Liver (tissue), 9 donors: ENCODE data around the gene MAN2B1. TPM values are rescaled to one million over a fixed set of nuclear protein-coding genes. Genes with fewer than 3 reads are reported as not detected.
"Not testable (repeated sequence)": the region's sequence is repeated elsewhere in the genome, so short reads cannot be mapped to it uniquely, and the experiment has no call there.

ENCODE experiments used
- DNase-seq: peaks from one replicate; pipeline ENCODE4 v3.0.0-alpha.2; 2017; ENCODE audit warnings: low spot score
- H3K27ac ChIP-seq, 2 donors: one replicate each; pipeline ENCODE4 v1.7.0; 2013; ENCODE audit warnings: inconsistent platforms in 2 of 2, low read length in 2 of 2, control low read depth in 1 of 2, low read depth in 1 of 2, mild to moderate bottlenecking in 1 of 2
- H3K27me3 ChIP-seq, 4 donors: one replicate each; pipeline versions ENCODE4 v1.6.1 to v1.7.0; 2013; ENCODE audit warnings: low read length in 3 of 4, inconsistent platforms in 1 of 4, mild to moderate bottlenecking in 1 of 4, moderate library complexity in 1 of 4; ENCODE audit not compliant: control insufficient read depth in 4 of 4, insufficient read depth in 4 of 4
- H3K36me3 ChIP-seq, 4 donors: one replicate each; pipeline versions ENCODE4 v1.6.1 to v1.7.0; 2013; ENCODE audit warnings: low read length in 3 of 4, mild to moderate bottlenecking in 3 of 4, low read depth in 1 of 4, moderate library complexity in 1 of 4; ENCODE audit not compliant: control insufficient read depth in 4 of 4, insufficient read depth in 3 of 4
- H3K4me1 ChIP-seq, 4 donors: one replicate each; pipeline versions ENCODE4 v1.6.1 to v1.7.0; 2013; ENCODE audit warnings: low read length in 3 of 4, mild to moderate bottlenecking in 3 of 4, moderate library complexity in 1 of 4; ENCODE audit not compliant: control insufficient read depth in 4 of 4, insufficient read depth in 4 of 4
- H3K4me3 ChIP-seq, 3 donors: one replicate each; pipeline versions ENCODE4 v1.6.1 to v1.7.0; 2013; ENCODE audit warnings: low read length in 3 of 3, control low read depth in 1 of 3, low read depth in 1 of 3, mild to moderate bottlenecking in 1 of 3
- H3K9ac ChIP-seq, 2 donors: one replicate each; pipeline ENCODE4 v1.7.0; 2013; ENCODE audit warnings: low read length in 2 of 2, mild to moderate bottlenecking in 2 of 2, moderate library complexity in 2 of 2, control low read depth in 1 of 2, low read depth in 1 of 2
- H3K9me3 ChIP-seq, 4 donors: one replicate each; pipeline versions ENCODE4 v1.6.1 to v1.7.0; 2013; ENCODE audit warnings: low read length in 3 of 4; ENCODE audit not compliant: control insufficient read depth in 4 of 4
- EGR1 ChIP-seq, 2 donors: IDR thresholded peaks; 2 replicates each; pipeline ENCODE4 v1.6.1; 2016 to 2018; ENCODE audit warnings: antibody characterized with exemption in 2 of 2, low read depth in 2 of 2
- HNF4A ChIP-seq, 2 donors: conservative IDR thresholded peaks; 2 replicates each; pipeline ENCODE4 v1.6.1; 2016; ENCODE audit warnings: antibody characterized with exemption in 2 of 2, mild to moderate bottlenecking in 2 of 2
- NR2F2 ChIP-seq: IDR thresholded peaks from 2 replicates; pipeline ENCODE4 v1.6.1; 2016; ENCODE audit warnings: antibody characterized with exemption
- RAD21 ChIP-seq, 2 donors: IDR thresholded peaks; 2 replicates each; pipeline ENCODE4 v1.6.1; 2016; ENCODE audit warnings: antibody characterized with exemption in 2 of 2, mild to moderate bottlenecking in 2 of 2
- RXRA ChIP-seq, 2 donors: IDR thresholded peaks; 2 replicates each; pipeline ENCODE4 v1.6.1; 2017 to 2018; ENCODE audit warnings: antibody characterized with exemption in 2 of 2, mild to moderate bottlenecking in 1 of 2
- SP1 ChIP-seq: IDR thresholded peaks from 2 replicates; pipeline ENCODE4 v1.6.1; 2018; ENCODE audit warnings: antibody characterized with exemption, mild to moderate bottlenecking
- TAF1 ChIP-seq: conservative IDR thresholded peaks from 2 replicates; pipeline ENCODE4 v1.6.1; 2016; ENCODE audit warnings: antibody characterized with exemption, mild to moderate bottlenecking
- YY1 ChIP-seq: IDR thresholded peaks from 2 replicates; pipeline ENCODE4 v1.6.1; 2016; ENCODE audit warnings: antibody characterized with exemption, mild to moderate bottlenecking
- WGBS: extraction: QIAGEN DNeasy Blood & Tissue Kit; methylation state at CpG from one replicate; pipeline ENCODE4 v1.1.7; 2013; 5-methylcytosine and 5-hydroxymethylcytosine counted together
- polyA plus RNA-seq, 2 donors: library from polyadenylated mRNA; stranded (reverse) in 1 of 2; unstranded in 1 of 2; fragments of 200-250 nt in 1 of 2; fragments of >200 nt in 1 of 2; fragmentation: Nextera tagmentation in 1 of 2; extraction: Ambion mirVana in 1 of 2; gene quantifications; one replicate each; pipeline versions ENCODE4 v1.2.1 to v1.2.3, GENCODE V29; 2013 to 2015
- total RNA-seq, 2 donors: library from RNA; depleted of rRNA; stranded (reverse); fragments of >200 nt; gene quantifications; one replicate each; pipeline ENCODE4 v1.2.3, GENCODE V29; 2014
- TF ChIP-seq, protein P1 (sequence below): fragments of 150-350 bp; IDR thresholded peaks from 2 replicates; pipeline ENCODE4 v1.5.1; 2017; ENCODE audit warnings: improper control_type of control experiment, low read depth, low read length; ENCODE audit not compliant: missing input control
- TF ChIP-seq, protein P2 (sequence below): IDR thresholded peaks from 2 replicates; pipeline ENCODE4 v1.6.1; 2016; ENCODE audit warnings: antibody characterized with exemption, mild to moderate bottlenecking
- donor health status: healthy.
- donor health status: healthy.
- donor health status: healthy.
- donor health status: healthy.
- donor health status: healthy.

The MAN2B1 gene
- total and polyA plus RNA-seq, 4 donors, result 23.5 to 42.9 (median 35.1) TPM

DNA sequence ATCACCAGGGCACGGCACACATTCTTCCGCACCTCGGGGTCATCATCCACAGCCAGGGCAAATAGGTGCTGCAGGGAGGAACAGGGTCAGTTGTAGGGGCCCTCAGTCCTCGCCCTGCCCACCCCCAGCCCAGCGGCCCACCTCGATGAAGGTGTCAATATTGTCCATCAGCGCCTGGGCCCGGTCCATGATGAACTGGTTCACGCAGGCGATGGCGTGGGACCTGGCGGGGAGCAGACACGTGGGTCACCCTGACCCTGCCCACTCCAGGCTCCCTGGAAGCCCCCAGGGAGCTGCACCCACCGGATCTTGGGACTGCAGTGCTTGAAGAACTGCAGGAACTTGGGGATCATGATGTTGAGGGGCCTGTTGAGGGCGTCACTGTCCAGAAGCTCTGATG lies 48.6 kb upstream of the MAN2B1 start:
- no peak overlapping the region for H3K27ac ChIP-seq
- 93% methylated on average over 15 of the region's 15 CpGs for WGBS

DNA sequence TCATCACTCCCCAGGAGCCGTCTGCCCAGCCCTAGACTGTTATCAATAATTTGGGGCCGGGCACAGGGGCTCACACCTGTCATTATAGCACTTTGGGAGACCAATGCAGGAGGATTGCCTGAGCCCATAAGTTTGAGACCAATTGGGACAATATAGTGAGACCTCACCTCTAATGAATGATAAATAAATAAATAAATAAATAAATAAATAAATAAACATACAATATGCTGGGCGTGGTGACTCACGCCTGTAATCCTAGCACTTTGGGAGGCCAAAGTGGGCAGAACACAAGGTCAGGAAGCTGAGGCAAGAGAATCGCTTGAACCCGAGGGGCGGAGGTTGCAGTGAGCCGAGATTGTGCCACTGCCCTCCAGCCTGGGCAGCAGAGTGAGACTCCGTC lies 46.8 kb upstream of the MAN2B1 start:
- not testable (repeated sequence) for H3K27ac ChIP-seq, H3K9ac ChIP-seq, H3K4me3 ChIP-seq, DNase-seq, H3K9me3 ChIP-seq, H3K27me3 ChIP-seq
- Histone ChIP-seq H3K36me3 (peaks cover 23 to 56% (median 25%) of the 10 kb centered on the region in 4 donors), H3K4me1 (peaks cover 4 to 15% (median 14%) of the 10 kb centered on the region in 4 donors)
- 94% methylated on average over 9 of the region's 9 CpGs for WGBS

More for the DNA sequence above, 48.6 kb upstream of the MAN2B1 start:
- H3K27me3 ChIP-seq, result no peaks in the 10 kb centered on the region
- H3K4me3 ChIP-seq, result no peak overlapping the region
- peaks cover 4 to 17% (median 14%) of the 10 kb centered on the region in 4 donors for H3K4me1 ChIP-seq
- H3K9ac ChIP-seq, result no peak overlapping the region
- peaks cover 13 to 49% (median 22%) of the 10 kb centered on the region in 4 donors for H3K36me3 ChIP-seq
- H3K9me3 ChIP-seq, result no peaks in the 10 kb centered on the region
- no peak for DNase-seq
- no peak for TF ChIP-seq HNF4A (conservative IDR thresholded peaks at IDR 0.05)
- no peak for TF ChIP-seq RAD21 (IDR thresholded peaks at IDR 0.05)
- no peak for TF ChIP-seq YY1
- TF ChIP-seq SP1, result no peak
- TF ChIP-seq TAF1, result no peak
- TF ChIP-seq EGR1 (IDR thresholded peaks at IDR 0.05; ENCODE audit: low read depth in 2 of 2), result no peak
- TF ChIP-seq, protein P1, sequence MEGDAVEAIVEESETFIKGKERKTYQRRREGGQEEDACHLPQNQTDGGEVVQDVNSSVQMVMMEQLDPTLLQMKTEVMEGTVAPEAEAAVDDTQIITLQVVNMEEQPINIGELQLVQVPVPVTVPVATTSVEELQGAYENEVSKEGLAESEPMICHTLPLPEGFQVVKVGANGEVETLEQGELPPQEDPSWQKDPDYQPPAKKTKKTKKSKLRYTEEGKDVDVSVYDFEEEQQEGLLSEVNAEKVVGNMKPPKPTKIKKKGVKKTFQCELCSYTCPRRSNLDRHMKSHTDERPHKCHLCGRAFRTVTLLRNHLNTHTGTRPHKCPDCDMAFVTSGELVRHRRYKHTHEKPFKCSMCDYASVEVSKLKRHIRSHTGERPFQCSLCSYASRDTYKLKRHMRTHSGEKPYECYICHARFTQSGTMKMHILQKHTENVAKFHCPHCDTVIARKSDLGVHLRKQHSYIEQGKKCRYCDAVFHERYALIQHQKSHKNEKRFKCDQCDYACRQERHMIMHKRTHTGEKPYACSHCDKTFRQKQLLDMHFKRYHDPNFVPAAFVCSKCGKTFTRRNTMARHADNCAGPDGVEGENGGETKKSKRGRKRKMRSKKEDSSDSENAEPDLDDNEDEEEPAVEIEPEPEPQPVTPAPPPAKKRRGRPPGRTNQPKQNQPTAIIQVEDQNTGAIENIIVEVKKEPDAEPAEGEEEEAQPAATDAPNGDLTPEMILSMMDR, result no peak
- TF ChIP-seq, protein P2, sequence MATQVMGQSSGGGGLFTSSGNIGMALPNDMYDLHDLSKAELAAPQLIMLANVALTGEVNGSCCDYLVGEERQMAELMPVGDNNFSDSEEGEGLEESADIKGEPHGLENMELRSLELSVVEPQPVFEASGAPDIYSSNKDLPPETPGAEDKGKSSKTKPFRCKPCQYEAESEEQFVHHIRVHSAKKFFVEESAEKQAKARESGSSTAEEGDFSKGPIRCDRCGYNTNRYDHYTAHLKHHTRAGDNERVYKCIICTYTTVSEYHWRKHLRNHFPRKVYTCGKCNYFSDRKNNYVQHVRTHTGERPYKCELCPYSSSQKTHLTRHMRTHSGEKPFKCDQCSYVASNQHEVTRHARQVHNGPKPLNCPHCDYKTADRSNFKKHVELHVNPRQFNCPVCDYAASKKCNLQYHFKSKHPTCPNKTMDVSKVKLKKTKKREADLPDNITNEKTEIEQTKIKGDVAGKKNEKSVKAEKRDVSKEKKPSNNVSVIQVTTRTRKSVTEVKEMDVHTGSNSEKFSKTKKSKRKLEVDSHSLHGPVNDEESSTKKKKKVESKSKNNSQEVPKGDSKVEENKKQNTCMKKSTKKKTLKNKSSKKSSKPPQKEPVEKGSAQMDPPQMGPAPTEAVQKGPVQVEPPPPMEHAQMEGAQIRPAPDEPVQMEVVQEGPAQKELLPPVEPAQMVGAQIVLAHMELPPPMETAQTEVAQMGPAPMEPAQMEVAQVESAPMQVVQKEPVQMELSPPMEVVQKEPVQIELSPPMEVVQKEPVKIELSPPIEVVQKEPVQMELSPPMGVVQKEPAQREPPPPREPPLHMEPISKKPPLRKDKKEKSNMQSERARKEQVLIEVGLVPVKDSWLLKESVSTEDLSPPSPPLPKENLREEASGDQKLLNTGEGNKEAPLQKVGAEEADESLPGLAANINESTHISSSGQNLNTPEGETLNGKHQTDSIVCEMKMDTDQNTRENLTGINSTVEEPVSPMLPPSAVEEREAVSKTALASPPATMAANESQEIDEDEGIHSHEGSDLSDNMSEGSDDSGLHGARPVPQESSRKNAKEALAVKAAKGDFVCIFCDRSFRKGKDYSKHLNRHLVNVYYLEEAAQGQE, result no peak
- TF ChIP-seq NR2F2, result no peak
- no peak for TF ChIP-seq RXRA (IDR thresholded peaks at IDR 0.05)

DNA sequence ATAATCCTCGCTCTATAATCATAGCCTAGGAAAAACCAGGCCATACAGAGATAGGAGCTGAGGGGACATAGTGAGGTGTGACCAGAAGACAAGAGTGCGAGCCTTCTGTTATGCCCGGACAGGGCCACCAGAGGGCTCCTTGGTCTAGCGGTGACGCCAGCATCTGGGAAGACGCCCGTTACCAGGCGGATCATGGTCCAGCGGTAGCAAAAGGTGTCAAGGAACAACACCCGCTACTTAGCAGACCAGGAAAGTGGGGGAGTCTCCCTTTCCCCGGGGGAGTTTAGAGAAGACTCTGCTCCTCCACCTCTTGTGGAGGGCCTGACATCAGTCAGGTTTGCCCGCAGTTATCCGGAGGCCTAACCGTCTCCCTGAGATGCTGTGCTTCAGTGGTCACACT lies 45.5 kb upstream of the MAN2B1 start:
- WGBS, result 51% methylated on average over 11 of the region's 14 CpGs
- H3K27me3 ChIP-seq, H3K9me3 ChIP-seq, DNase-seq, H3K4me3 ChIP-seq, H3K9ac ChIP-seq, H3K27ac ChIP-seq: not testable (repeated sequence)
- Histone ChIP-seq H3K36me3 (peaks cover 24 to 54% (median 25%) of the 10 kb centered on the region in 4 donors), H3K4me1 (peaks cover 4 to 15% (median 14%) of the 10 kb centered on the region in 4 donors)
